Activated CD4-positive, alpha-beta T cell treated with anti-CD3 and anti-CD28 coated beads, Interleukin-2, amount 50 U/mL, for 4 hours (primary cell): Measurements from ENCODE around the gene NUP93.
"Not testable (repeated sequence)": the region's sequence is repeated elsewhere in the genome, so short reads cannot be mapped to it uniquely, and the experiment has no call there.

ENCODE experiments used
- DNase-seq, 2 experiments: peaks; one replicate each; pipeline ENCODE4 v3.0.0-alpha.2; 2020

Gene NUP93

DNA sequence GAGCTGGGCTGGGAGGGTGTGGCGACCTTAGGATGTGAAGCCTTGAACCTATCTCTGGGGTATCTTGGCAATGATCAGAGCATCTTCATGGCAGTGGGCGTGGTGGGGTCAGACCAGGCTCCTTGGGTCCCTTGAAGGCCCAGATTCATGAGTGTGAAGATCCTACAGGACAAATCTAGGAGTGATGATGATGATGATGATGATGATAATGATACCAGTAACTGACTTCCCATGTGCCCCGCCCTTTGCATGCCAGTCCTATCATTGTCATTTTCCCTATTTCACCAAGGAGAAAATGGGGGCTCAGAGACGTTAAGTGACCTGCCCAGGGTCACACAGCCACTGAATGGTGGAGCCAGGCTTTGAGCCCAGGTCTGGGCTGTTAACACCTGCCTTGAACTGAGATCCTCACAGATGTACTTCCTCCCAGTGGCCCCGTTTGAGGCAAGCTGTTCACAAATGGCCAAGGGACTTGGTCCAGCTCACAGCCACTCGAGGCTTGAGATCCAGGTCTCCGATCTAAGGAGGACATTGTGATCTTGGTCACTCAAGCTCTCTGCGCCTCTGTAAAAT, 148.4 kb downstream of the NUP93 start:
- DNase-seq: no peak

DNA sequence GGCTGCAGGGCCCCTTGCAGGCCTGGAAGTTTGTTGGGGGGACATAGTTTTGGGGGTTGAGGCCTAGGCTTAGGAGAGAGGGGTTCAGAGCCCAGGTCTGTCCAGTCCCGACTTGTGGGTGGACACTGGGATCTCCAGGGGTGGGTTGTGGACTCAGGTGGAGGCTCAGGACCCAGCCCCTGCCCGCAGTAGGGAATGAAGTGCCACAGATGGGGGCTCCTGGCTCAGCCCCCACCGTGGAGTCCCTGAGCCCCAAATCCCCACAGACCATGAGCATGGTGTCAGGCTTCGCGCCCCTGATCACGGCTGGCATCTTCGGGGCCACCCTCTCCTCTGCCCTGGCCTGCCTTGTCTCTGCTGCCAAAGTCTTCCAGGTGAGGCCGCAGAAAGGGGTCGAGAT, 149.3 kb downstream of the NUP93 start:
- no peak for DNase-seq

DNA sequence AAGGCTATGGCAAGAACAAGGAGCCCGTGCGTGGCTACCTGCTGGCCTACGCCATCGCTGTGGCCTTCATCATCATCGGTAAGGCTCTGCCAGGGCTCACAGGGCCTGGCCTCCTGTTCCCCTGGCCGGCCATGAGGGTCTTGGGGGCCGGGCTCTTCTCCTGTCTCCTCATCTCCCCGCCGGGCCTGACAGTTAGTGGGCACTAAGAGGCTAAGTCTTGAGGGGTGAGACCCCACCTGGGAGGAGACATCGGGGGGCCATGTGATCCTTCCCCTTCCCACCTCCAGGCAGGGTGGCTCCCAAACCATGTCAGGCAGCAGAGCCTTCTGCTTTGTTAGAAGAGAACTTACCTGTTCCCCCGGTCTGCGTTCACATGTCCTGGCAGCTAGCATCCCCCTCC, 150.2 kb downstream of the NUP93 start:
- no peak for DNase-seq

GRCh38 chr16:56880685-56881084, 150.8 kb downstream of the NUP93 start:
- no peak for DNase-seq

DNA sequence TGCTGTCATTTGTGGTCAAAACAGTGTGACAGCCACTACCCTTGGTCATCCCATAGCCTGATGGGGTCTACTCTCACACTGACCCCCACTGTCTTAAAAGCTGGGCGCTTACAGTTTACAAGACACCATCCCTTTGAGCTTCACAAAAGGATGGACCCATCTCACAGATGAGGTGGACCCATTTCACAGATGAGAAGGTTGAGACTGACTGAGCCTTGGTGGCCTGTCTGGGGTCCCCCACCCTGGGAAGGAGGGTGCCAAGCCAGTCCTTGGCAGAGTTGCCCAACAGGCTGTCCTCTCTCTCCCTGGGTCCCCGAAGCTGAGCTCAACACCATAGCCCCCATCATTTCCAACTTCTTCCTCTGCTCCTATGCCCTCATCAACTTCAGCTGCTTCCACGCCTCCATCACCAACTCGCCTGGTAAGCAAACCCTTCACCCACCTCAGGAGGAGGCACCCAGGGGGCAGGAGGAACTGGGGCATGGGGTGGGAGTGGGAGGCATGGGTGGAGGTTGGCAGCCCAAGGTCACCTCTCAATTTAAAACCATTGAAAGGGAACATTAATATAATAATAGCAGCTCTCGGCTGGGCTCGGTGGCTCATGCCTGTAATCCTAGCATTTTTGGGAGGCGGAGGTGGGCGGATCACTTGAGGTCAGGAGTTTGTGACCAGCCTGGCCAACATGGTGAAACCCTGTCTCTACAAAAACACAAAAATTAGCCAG, 152.3 kb downstream of the NUP93 start:
- DNase-seq: no peak

GRCh38 chr16:56883586-56883985, 153.7 kb downstream of the NUP93 start:
- DNase-seq: no peak

DNA sequence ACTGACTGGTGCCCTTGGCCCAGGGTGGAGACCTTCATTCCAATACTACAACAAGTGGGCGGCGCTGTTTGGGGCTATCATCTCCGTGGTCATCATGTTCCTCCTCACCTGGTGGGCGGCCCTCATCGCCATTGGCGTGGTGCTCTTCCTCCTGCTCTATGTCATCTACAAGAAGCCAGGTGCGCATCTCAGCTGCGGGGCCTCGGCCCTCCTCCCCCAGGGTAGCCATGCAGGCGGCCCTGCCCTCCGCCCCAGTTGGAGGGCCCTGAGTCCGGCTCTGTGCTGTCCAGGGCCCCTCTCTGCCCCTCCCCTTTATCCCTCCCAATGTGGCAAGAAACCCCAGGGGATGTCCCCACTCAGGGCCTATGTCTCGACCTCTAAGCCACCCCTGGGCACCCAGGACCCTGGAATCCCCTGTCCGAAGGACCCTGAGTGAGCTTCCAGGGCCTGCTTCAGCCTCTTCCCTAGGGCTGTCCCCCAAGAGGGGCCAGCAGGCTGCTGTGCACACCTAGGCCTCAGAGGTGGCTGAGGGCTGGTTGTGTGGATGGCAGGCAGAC, 154.2 kb downstream of the NUP93 start:
- no peak for DNase-seq

GRCh38 chr16:56884929-56885328, 155.0 kb downstream of the NUP93 start:
- not testable (repeated sequence) for DNase-seq

- no peak for DNase-seq
These were observed 155.7 kb downstream of the NUP93 start for GRCh38 chr16:56885446-56886162.

GRCh38 chr16:56886296-56886695, 156.4 kb downstream of the NUP93 start:
- no peak for DNase-seq

DNA sequence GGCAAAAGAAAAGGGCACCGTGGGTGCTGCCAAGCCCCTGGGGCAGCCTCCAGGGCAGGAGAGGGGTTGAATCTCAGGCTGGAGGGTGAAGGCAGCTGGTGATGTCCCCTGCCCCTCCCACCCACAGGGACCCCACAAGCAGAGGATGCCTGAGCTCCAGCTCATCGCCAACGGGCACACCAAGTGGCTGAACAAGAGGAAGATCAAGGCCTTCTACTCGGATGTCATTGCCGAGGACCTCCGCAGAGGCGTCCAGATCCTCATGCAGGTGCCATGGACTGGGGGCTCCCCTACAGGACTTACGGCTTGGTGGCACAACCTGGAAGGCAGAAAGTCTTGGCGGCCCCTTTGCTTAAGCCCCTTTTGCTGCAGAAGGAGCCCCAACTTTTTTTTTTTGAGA, 156.9 kb downstream of the NUP93 start:
- DNase-seq: no peak

- DNase-seq: no peak
These were observed 158.9 kb downstream of the NUP93 start for GRCh38 chr16:56888806-56889205.

- no peak for DNase-seq
These were observed 159.3 kb downstream of the NUP93 start for GRCh38 chr16:56889206-56889605.

- DNase-seq: no peak
These were observed 161.8 kb downstream of the NUP93 start for GRCh38 chr16:56891685-56892084.

DNA sequence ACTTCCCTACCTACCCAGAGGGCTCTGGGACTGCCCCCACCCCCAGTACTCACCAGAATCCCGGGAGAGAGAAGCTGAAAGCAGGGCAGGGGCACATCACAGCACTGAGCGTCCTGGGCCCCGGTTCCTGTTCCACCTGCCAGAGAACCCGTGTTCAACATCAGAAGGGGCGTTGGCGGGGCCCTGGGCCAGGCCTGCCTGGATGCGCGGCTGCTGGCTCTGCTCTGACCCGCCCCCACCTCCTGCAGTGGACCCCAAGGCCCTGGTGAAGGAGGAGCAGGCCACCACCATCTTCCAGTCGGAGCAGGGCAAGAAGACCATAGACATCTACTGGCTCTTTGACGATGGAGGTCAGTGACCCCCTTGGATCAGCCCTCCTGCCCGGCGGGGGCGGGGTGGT, 162.8 kb downstream of the NUP93 start:
- no peak for DNase-seq

DNA sequence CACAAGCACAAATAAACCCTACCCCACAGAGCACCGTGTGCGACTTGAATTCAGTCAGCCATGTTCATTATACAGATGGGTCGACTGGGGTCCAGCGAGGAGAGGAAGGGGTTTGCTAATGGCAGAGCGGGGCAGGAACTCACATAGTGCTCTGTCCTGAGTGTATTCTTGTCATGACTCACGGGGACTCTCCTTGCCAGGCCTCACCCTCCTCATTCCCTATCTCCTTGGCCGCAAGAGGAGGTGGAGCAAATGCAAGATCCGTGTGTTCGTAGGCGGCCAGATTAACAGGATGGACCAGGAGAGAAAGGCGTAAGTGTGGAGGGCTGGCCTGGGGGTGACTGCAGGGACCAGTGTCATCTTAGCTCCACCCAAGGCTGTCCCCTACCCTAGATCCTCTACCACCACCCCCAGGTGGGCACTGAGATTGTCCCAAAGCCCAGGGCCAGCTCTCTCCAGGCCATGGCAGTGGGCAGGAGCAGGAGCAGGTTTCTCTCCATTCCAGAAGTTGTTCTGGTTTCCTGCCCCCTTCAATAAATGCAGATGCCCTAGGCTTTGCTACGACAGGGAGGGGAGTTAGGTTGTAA, 164.5 kb downstream of the NUP93 start:
- no peak for DNase-seq

DNA sequence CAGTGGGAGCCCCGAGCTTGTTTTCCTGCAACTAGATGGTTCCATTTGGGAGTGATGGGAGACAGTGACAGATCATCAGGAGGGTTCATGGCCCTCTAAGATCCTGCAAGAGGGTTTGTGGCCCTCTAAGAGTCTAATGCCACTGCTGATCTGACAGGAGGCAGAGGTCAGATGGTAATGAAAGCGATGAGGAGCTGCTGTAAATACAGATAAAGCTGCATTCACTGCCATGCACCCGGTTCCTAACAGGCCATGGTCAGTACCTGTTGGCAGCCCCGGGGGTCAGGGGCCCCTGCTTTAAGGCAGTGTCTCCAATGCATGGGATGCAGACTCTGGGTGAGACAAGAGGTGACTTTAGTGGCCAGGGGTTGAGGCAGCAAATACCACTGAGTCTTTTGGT, 165.9 kb downstream of the NUP93 start:
- DNase-seq: no peak

GRCh38 chr16:56896244-56896643, 166.3 kb downstream of the NUP93 start:
- DNase-seq: no peak

DNA sequence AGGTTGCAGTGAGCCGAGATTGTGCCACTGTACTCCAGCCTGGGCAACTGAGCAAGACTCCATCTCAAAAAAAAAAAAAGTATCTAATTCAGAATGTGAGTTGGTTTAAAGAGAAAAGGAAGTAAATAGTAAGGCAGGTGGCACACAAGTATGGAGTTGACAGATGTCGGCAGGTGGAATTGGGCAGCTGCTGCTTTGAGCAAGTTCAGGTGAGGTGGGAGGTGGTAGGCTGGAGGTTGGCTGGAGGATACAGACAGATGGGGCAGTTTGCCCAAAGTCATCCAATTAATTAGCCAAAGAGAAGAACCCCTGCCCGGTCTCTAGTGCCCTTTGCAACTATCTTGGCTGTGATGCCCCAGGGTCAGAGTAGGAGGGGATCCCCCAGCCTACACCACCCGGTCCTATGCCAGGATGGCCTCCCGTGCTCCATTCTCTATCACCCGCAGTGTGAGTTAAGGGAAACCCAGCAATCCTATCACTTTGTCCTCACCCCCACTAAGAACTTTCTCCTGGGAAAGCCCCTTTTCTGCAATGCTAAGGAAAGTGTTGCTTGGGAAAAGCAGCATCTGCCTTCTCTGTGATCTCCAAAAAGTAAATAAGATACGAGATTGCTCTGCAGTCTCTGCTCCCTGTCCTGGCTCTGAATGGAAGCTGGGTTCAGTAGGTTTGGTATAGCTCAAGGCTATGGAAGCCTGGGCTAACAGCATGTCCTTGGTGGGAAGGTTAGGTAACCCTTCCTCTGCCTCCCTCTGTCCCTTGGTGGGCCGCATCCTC, 167.3 kb downstream of the NUP93 start:
- no peak for DNase-seq

DNA sequence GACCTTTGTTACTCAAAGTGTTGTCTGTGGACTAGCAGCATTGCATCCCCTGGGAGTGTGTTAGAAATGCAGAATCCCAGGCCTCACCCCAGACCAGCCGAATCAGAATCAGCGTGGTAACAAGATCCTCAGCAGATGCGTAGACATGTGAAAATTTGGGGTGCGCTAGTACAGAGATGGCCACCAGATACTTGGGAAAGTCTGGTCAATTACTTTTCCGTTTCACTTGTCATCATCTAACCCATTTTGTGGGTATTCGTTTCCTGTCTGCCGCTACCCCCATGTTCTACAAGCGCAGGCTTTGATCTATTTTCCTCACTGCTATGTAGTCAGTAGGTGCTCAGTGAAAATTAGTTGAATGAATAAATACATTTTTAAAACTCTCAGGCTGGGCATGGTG, 168.9 kb downstream of the NUP93 start:
- DNase-seq: no peak
